GM19324 (cell line): Measurements from ENCODE around the gene CAST.
"Not testable (repeated sequence)": the region's sequence is repeated elsewhere in the genome, so short reads cannot be mapped to it uniquely, and the experiment has no call there.

ENCODE experiments used
- ATAC-seq: cut with Tn5 transposase; IDR thresholded peaks from one replicate; pipeline ENCODE4 v1.9.1; 2021; ENCODE audit warnings: mild to moderate bottlenecking, moderate library complexity; ENCODE audit not compliant: unreplicated experiment, low FRiP score

Gene CAST

DNA sequence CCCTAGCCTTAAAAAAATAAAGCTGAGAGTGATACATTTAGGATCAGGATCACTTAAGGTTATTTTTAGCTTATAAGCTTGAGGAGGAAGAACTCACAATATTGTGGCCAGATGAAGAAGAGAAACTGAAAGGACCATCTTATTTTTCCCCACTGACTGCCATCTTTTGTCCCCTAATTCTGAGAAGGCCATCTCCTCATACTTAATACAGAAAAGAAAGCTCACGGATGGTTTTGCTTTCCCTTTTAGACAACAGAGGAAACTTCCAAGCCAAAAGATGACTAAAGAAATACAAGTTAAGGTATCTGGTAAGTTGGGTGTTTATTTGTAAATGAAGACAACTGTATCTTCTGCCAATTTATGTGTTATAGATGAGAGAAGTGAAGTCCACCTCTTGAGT, 109.2 kb downstream of the CAST start:
- ATAC-seq: peak; percentile 49

DNA sequence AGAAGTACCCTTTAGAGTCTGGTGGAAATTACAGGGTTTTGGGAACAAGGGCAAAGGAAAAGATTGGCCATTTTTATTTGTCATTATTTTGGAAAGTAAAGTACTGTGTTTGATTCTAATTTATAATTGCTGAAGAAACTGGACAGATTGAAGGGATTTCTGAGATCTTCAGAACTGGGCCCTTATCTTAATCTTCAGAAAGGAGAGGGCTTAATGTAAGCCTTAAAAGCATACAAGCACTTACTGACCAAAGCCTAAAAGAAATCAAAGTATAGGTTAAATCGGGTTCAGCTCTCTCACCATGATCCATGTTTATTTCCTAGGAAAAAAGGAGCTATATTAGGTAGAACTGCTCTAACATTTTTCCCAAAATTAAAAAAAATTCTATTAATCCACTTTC, 109.9 kb downstream of the CAST start:
- ATAC-seq: no peak

DNA sequence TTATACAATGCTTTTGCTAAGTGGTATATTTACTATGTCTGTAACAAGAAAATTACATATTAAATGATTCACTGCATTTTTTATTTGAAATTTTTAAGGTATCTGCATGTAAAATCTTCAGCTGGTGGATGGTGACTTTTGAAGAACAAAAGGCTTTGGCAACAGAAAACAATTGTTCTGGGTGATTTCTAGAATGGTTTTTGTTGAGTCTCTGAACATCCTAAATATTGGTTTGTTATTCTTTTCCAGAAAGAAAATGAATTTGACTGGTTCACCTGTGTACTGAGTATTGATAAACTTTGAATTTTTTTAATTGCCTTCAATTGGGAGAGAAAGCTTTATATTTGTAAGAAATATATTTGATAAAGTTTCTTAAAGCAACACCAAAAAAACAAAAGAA, 110.4 kb downstream of the CAST start:
- ATAC-seq: no peak

DNA sequence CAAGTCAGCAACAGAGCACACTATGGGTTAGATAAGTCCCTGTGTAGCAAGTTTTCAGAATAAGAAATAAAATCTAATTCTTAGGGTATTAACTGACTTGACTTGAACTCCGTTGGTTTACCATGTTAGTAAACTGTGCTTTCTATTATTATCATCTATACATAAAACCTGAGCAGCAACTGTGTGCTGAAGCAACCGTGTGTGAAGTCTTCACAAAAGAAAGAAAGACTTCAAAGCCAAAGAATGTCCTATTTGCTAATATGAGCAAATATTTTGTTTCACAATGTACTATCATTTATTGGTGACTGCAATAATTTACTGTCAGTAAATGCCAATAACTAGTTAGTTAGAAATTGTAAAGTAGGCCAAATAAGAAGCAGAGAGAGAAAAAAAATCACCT, 112.9 kb downstream of the CAST start:
- no peak for ATAC-seq

DNA sequence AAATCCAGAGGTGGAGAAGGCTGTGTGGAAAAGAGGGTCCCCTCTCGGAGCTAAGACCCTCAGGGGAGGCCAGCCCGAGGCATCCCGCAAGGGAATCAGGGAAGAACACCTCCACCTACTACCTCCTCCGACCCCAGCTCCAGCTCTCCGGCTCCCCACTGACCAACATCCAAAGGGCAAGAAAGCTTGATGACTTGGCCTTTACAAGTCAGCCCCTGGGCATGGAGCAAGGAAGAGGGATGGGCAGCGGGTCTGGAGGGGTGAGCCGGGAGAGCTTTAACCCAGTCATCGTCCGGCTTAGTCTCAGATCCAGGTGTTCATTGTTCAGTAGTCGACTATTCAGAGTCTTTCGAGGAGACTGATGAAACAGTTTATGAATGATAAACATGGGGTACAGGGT, 113.5 kb downstream of the CAST start:
- no peak for ATAC-seq

DNA sequence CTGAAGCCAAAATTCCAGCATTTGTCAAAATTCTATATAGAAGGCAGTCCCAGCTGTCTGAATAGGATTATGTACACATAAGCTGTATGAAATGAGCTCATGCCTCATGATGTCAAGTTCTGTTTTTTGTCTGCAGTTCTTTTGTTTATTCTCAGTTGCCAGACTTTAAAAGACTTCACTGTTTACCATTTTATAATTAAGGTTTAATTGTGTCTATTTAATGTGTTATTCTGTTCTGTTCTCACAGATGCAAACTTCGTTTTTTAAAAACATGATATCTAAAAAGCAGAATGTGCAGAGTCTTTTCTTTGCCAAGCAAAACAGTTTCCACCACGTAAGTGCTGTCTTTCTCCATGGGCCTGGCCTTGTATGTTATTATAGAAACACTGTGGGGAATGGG, 114.4 kb downstream of the CAST start:
- ATAC-seq: no peak

DNA sequence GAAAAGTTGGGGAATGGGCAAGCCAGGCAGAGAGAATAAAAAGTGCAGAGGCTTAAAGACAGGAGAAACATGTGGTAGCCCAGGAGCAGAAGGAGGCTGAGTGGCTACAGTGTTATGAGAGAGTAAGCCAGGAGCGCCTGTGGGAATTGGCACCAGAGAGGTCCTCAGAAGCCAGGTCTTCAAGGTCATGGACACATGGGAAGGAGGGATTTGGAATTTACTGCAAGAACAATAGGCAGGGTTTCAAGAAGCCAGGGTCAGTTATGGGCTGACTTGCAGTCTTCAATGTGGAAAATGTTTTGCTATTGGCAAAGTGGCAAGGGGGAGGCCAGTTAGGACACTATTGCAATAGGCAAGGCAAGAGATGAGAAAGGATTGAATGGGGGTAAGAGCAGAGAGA, 116.2 kb downstream of the CAST start:
- no peak for ATAC-seq

DNA sequence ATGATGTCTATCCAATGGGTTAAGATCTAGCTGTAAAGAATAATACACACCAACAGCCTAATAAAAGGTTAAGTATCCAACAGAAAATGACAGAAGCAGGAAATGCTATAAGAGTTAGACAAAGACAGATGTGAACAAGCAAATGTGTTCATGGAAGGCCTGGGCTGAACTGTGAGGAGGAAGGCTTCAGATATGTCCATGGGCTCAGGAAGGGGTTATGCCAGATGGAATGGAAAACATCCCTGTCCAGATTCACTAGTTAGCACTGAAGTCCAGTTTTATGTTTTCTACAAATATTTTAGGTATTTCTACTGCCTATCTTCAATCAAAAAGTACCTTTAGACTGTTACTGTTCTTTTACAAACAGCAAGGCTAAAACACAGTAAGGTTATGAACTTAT, 118.5 kb downstream of the CAST start:
- no peak for ATAC-seq

DNA sequence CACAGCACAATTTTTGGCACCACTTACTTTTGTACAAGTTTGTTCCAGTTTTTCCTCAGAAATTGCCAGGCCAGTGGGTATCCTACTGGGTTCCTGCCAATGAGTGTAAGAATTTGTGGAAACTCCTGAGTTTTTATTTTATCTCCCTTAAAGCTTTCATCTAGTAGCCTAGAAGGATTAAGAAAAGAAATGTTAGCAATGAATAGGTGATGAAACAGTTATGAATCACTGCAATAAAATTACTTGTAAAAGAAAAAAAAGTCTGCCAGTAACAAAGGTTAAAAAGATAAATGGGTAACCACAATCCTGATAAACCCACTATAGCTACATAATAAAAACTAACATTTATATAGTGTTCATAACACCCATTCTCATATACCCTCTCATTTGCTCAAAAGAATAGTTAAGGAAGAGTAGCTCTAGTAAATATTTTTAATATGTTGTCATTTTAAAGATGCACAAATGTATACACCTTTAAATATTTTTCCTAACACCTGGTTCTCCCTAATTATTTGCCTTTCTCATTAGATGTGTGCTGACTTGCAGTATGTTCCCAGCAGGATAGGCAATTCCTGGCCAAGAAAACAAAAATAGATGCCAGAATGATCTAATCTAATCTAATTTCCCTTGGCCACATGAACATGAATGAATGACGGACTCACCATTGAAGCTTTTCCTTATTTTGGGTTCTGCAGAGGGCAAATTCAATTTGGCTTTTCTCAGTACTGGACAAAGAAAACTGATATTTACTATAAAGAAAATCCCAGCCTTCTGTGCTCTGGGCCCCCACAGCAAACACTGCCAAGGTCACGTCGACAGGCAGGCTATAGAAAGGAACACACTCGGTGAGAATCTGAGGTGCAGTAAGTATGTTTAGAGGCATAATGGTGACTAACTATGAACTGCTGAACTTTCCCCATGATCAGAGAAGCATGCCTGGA, 119.1 kb downstream of the CAST start:
- no peak for ATAC-seq

DNA sequence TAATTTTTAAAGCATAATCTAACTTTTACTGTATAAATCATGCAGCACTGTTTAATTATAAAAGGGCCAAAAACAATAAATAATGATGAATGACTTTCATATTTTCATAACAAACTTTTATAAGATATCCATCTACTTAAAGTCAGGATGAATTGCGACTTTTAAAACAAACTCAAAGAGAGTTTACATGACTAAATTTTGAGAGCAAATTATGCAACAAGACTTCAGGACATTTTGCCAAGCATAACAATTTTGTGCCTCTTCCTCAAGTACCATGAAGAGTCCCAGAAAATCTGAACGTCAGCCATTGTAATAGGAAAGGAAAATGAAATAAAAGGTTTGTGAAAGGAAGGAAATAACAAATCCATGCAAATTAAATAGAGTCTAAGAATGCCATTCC, 121.2 kb downstream of the CAST start:
- no peak for ATAC-seq

DNA sequence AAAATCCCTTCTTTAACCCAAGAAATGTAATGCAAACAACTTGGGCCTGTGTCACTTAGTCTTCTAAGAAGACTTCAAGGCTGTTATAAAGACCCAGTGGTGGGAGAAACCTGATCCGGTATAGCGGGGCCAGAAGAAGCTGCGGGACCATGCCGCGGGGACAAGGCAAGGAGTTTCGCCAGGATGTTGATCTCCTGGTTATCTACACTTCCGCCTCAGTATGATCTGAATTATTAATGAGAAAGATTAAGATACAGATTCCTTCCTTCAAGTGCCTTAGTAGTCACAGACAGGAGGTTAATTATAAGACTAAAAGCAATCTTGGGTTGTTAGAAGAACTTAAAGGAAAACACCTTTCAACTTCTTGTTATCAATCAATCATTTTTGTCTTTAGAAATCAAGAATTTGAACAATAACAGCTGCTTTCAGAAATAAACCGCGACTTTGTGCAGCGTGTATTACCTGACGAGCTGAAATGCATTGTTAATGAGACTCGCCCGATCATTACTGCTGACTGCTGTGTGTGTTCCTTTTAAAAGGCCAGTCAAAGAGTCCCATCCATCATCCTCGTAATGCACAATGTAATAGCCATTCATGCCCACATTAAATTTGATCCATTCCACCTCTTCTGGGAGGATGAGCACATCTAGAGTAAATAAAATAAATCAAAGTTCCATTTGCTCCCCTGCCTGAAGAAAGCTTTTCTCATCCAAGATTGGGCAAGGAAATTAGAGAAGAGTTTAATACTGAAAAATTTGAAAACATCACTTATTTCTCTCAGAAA, 123.3 kb downstream of the CAST start:
- no peak for ATAC-seq

DNA sequence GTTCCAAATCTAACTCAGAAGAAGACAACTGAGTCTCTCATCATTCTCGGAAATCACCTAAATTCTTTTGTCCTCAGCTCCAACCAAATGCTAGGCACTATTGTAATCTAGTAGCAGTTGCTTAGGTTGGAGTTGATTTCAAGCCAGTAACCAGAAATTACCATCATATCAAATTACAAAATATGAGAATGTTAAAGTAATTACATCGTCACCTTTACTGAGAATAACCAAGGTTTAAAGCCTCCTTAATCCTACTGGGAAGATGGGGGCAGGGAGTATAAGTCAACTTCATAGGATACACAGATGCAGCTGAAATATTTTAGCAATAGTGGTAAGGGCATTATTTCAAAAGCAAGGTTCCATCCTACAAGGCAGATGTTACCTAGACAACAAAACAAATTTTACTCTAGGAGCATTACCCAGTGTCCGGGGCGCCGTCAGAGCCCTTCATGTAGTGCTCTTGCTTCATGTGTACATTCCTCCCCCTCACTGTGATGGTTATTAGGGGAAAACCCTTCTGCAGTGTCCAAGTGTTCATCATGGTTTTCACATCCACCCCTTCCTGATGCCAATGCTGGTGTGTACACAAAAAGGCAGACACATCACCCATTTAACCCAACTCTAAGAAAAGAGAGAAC, 126.1 kb downstream of the CAST start:
- no peak for ATAC-seq

DNA sequence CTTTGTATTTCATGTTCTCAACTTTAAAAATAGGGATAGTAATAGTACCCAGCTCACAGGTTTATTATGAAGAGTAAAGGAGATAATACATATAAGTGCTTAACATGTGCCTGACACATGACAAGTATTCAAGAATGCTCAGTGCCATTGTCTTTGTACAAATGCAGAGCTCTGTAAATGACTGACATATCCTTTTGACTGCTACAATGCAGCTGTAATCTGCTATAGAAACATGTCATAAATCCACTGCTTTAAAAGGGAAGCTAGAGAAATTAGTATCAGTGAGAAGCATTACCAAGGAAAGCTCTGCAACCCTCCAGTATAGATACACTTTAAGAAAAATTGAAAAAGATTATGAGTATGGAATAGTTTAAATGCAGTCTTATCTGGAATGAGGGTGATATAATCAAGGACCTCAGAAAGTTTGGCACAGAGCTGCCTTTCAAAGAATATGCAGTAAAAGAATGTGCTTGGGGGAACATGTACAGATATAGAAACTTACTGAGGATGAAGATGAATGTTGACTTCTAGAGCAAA, 127.7 kb downstream of the CAST start:
- ATAC-seq: no peak

DNA sequence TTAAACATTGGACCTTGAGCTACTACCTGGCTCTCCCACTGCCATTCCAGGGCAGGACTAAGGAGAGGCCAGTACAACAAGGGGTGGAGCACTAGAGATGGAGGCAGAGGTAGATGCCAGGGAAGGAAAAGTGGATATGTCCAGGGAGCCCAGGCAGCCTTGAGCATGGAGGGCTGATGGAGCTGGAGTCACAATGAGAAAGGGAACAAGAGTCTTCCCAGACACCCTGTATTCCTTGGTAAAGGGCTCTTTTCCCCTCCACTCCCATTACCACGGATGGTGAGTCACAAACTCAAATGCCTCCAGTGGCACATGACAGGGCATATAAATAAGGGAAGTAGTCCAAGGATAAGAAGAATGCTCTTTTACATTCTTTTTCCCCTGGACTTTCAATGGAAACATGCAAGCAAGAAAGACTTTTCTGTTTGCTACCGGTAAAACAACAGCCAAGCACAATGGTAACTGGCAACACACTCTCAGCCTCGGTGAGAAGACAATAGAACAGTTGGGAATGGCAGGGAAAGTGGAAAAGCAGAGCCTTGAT, 128.9 kb downstream of the CAST start:
- ATAC-seq: no peak

DNA sequence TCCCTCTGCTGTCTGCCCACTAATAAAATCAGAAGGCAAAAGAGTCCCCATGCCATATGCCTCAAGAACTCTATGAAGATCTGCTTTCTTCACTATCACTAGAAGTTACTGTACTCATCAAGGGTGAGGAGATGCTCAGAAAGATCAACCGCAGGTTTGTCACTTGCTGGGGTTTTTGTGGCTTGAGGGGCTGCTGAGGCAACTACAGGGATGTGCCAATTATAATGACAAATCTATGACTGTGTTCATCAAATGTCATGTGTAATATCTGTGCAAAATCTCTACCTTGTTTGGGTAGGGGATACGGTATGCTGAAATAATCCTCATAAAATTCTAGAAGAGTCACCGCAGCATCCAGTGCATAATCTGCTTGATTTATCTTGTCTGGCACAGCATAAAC, 132.6 kb downstream of the CAST start:
- no peak for ATAC-seq

DNA sequence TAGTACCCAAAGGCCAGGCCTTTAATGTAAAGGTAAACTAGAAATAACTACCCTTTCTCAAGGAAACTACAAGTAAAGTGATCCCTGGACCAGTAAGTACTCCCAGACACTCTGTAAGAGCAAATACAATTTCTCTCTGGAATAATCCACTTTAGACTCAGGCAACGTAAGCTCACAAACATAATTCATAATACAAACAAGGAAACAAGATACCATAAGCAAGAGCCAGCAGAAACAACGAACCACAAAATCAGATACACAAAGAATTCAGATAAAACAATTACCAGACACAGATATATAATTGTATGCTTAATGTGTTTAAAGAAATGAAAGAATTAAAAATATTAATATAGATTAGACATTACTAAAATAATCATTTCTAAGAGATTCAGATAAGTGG, 133.4 kb downstream of the CAST start:
- no peak for ATAC-seq

DNA sequence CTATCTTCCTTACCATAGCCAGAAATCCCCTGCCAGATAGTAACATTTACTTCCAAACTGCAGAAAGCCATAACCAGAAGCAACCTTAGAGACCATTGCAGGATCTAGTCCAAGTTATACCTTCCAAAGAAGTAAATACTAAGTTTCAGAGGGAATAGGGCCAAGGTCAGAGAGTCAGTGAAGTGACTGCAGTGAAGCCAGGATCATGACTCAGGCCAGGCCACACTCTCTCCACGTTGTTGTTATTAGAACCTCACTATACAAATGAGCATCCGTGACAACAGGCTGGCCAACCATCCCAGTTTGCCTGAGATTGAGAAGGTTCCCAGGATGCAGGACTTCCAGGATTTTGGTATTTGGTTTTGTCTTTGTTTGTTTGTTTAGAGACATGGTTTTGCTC, 134.3 kb downstream of the CAST start:
- ATAC-seq: no peak

DNA sequence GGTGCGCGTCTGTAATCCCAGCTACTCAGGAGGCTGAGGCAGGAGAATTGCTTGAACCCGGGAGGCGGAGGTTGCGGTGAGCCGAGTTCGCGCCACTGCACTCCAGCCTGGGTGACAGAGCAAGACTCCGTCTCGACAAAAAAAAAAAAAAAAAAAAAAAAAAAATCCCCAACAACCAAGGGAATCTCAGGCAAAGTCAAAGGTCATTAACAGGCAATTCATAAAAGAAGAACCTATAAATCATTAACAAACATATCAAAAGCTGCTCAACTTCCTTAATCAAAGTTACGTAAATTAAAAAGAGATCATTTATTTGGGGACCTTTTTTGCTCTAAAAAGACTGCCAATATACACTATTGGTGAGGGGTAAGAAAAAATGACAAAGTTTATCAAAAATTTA, 139.5 kb downstream of the CAST start:
- not testable (repeated sequence) for ATAC-seq

DNA sequence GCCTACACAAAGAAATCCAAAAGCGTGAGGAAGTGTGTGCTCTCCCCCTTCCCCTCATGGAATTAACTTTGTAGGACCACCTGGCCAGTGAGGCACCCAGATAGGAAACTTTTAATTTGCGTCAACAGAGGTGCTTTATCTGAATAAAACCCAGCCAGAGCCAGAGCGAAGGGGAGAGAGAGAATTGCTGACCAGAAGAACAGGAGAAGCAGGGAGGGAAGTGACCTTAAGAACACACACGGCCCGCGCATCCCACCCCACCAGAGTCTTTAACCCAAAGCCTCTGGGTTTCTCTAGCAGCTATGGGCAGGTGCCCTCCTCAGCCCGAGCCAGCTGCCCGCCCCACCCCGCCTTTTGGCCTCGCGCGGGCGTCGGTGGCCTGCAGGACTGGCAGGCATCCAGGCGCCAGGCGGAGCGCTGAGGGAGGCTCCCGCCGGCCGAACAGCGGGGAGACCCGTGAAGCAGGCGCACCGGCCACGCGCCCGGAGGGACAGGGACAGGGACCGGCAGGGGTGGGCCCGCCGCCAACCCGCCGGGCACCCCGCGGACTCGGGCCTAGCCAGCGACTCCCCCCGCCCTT, 145.0 kb downstream of the CAST start:
- peak; percentile 58 for ATAC-seq

DNA sequence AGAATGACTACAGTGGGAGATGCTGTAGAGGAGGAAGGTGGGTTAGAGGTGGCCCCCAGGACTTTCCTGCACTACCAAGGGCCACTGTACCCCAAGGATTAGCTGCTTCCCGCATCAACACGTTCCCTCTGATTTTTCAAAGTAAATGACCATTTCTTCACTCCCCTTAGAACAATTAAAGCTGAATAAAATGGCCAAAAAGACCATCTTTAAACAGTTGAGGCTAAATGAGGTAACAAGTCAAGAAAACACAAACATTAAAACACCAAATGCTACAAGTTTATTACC, 146.3 kb downstream of the CAST start:
- ATAC-seq: no peak
